GM21367 (cell line): Measurements from ENCODE around the gene ARHGAP15.

Source experiments
- ATAC-seq: cut with Tn5 transposase; IDR thresholded peaks from one replicate; pipeline ENCODE4 v1.9.1; 2021; ENCODE audit not compliant: unreplicated experiment

The ARHGAP15 gene

DNA sequence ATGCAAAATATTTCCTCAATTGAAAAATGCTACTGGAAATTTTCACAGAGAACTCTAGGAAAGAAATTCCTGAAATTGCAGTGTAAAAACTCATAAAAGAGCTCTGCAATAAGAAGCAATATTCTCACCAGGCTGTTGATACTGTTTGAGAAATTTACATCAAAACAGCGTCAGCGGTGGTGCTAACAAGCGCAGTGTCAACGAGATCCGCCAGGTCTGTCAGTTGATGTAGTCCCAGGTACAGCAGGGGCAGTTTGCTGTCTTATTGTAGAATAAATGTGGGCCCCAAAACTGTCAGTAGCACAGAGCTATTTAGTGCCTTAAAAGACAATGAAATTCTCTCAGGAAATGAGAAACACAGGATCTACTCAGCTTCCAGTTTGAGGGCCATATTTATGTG is 611.2 kb downstream of the ARHGAP15 start:
- no peak for ATAC-seq

DNA sequence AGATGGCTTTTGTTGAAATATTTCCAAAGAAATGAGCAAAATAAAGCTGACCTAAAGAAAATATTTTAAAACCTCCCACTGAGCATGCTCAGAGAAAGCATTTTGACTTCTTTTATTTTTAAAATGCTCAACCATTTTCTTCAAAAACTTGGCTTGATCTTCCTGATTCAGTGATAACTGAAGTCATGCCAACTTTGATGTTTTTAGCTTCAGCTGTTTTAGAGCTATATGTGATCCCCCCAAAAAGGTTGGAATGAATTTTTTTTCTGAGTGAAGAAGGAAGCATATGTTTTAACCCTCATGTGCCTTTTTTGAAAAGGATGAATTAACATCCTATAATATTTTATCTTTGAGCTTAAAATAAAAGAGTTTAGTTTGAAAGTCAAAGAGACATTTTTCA is 612.0 kb downstream of the ARHGAP15 start:
- ATAC-seq = no peak

DNA sequence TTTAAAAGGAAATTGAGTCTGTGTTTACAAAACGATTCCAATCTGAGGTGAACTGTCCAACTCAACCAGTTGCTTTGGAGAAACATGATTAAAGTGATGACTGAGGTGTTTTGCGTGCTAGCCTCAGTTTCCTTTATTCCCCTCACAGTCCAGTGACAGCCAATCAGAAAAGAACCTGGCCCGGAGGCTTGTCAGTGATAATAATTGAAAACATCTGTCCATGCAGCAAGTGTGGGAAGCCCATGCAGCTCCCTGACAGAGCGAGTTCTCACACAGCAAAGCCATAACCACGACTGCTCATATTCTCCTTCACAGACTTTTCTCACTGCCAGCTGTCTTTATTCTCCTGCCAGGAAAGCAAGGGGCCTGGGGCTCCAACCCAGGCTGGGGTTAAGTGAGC is 613.4 kb downstream of the ARHGAP15 start:
- no peak for ATAC-seq

DNA sequence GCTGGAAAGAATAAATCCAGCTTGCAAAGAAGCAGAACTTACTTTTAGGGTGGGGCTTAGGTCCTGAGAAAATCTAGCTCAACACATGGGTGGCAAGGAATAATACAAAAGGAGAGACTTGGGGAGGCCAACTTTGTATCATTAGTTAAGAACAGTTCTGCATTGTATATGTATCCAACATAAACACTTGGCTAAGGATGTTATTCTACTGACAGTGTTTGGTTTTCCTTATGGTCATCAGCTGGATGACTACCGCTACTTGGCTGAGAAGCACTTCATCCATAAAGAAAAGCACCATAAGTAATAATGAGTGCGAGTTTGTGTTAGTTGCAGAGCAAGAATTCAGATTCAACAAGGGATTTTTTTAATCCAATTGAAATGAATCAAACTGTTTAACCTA is 614.9 kb downstream of the ARHGAP15 start:
- no peak for ATAC-seq

DNA sequence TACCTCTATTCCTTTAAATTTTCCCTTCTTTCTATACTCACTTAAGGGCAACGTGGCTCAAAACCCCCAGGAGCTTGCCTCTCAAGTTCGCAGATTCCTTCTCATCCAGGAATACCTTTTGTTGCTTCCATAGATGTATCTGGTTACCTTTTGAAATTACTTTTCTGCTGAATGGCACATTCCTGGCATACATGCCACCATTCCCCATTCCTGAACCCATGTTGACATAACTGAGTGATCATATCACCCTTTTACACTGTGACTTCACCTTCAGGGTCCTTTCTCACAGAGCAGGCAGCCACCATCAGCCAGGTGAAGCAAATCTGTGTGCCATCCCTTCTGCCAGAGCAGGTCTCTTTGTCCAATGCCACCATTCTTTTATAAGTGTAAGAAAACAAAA is 615.8 kb downstream of the ARHGAP15 start:
- no peak for ATAC-seq

DNA sequence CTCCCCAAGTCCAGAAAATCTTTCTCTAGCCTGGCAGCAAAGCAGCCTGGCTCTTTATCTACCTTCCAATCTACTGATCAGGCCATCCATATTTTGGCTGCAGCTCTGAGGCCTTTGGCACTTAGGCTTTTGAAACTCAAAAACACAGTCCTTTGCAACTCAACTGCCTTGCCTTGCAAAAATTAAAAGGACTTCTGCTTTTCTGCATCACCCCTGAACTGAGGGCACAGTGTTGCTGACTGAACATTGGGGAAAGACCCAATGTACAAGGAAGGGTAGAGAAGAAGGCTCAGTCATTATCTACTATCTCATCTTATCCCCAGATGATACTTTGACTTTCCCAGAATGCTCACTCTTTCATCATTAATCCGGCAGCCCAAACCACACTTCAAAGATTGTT is 625.5 kb downstream of the ARHGAP15 start:
- ATAC-seq = no peak

DNA sequence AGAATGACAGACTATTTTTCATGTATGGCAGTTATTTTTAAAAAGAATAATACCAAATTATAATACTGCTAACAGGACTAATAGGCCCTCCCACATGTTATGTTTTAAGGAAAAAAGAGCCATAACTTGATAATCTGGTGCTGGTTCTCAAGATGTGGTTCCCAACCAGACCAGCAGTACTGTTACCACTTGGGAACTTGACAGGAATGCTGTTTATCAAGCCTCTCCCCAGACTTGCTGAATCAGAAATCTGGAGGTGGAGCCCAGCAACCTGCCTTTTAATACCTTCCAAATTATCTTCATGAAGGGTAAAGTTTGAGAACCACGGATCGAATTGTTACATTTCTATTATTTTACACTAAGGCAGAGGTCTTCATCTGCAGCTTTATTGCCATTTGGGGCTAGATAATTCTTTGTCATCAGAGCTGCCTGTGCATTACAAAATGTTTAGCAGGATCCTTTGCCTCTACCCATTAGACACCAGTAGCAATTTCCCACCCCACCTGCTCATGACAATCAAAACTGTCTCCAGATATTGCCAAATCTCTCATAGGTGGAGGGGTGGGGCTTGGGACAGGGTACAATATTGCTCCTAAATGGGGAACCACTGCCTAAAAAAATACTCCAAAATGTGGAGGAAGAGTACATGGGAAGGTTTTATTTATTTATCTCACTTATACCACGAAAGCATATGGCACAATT is 629.6 kb downstream of the ARHGAP15 start:
- ATAC-seq = no peak

DNA sequence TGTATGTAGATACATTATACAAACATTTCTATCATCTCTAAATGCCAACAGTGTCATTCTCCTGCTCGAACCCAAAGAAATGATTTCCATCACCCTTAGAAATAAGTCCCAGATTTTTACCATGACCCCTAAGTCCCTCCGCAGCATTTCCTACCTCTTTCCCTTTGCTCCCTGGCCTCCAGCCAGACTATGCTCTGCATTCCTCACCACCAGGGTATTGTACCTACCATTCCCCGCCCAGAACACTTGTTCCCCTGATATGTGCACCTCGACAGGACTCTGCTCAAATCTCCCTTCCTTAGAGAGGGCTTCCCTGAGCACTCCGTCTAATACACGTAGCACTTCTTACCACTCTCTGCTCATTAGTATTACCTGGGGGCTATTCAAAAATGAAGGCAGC is 630.2 kb downstream of the ARHGAP15 start:
- no peak for ATAC-seq

DNA sequence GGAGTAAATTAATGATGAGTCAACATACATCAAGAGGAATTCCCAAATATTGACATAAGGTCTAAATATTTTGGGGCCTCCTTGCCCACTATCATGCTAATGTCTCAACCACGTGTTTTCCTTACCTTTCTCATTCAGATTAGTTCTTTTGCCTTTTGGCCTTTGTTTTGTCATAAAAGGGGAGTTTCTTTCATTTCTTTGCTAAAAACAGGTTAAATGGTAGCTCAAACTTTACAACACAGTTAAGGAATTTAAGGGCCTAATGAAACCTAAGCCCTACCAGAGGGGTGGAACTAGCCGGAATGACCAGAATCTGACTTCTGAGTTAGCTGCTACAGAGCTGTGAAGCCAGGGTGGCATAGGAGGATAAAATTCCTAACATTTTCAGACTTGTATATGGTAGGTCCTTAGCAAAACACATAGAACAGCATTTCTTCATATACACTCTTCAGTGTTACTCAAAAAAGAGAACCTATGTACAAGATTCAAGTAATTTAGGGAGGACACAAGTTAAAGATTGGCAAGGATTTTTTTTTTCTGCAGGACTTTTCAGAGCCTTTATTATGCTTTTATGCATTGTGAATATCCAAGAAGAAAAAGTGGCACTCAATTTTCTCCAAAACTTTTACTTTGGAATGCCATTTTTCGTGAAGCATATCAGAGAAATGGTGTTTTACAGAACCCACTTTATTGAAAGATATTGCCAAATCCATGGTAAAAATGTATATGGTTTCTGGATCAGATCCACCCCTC is 633.1 kb downstream of the ARHGAP15 start:
- ATAC-seq = no peak

DNA sequence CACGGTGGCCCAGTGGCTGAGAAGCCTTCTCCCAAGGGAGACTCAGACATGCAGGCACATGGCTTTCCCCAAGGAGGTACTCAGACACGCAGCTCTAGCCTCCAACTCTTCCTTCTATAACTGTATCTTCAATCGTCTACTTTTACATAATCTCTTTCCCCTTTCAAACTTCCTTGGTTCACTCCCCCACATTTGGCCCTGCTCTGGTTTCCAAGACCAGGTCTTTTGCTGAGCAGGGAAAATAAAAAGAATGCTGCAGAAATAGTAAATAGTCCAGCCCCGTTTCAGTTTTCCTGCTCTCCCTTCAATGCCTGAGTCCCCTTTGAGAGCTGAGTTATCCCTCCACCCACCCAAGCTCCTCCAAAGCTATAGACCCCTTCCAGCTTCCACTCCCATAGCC is 635.0 kb downstream of the ARHGAP15 start:
- no peak for ATAC-seq

DNA sequence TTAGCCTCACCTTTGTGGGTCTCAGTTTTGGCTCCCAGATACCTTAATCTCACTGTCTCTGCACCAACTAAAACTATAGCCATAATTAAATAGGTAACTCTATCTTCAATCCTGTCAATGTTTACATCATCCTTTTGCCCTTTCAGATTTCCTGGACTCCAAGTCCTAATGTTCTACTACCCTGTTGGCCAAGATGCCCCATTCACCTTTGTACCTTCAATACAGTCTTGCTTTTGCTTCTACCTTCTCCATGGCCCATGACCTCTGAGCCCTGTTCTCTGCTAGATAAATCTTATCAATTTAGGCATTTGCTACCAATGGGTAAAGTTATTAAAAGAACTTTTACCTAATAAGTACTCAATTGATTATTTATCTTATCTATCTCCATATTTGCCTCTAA is 635.5 kb downstream of the ARHGAP15 start:
- no peak for ATAC-seq

DNA sequence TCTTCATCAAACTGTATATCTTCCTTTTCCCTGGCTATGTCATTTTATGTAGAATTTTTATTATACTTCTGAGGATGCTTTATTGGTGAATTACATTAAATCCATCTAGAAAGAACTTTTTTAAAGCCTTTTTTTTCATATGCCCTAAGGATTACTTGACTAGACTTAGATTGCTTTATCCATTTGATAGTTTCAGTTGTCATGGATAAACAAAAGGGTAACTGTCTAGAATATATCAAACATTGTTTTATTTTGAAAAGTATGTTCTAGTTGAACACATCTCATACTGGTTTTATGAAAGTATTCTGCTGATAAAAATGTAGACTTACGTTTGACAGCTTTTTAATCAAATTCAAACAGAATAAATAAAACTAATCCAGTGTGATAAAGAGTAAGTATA is 639.8 kb downstream of the ARHGAP15 start:
- no peak for ATAC-seq

DNA sequence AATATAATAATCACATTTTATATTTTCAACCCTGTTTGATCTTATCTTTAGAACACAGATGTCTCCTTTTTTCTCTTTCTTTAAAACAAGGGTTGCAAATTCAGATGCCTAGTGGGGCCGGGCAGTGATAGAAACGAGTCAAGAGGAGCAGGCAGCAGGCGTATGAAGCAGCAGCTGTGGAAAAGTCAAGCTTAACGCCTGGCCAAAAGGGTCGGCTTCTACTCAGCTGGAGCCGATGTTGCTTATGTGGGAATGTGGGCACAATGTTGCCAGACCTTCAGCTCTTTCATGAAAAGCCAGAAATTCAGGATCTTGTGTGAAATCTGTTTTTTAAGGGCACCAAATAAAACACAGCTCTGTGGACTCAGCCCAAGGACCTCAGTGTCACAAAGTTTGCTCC is 642.7 kb downstream of the ARHGAP15 start:
- no peak for ATAC-seq

DNA sequence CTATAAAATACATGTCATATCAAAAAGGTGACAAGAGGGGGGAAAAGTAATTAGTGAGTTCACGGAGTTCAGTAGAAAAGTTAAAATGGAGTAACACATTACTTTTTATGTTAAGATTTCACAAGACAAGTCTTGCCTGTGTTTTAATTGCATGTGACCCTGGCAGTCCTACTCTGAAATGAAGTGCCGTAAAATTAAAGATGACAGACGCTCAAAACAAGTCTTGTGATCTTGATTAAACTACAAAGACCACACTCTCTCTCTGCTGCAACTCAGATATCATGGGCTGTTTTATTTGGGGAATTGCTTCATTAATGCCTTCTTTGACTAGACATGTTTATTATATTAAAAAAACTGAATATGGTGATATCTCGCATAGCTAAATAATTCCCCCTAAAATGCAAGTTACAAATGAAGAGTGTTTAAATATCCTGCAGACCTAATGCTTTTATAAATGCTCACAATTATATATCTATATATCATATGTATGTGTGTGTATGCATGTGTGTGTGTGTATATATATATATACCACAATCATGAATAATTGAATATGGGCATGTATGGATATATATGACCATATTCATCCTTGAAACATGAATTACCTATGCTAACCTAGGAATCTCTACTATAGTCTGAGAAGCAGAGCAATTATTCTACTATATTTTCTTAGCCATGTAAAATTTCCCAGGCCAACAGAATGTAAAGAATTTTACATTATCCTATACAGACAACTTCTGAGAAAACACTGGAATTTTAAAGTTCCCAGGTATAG is 647.5 kb downstream of the ARHGAP15 start:
- ATAC-seq = no peak

DNA sequence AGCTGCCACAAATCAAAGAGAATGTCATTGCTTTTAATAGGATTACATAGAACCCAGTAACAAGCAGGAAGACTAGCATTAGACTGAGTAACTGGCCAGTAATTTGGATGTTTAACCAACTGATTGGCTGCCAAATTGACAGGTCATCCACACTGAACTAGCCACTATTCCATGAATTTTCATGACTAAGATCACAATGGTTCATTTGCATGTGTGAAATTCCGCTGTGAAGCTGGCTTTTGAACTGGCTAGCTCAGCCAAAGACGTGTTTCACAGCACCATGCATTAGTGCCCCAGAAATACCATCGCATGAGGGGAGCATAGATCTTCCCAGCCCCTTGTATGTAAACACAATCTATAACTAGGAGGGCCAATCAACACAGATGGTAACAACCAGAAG is 649.8 kb downstream of the ARHGAP15 start:
- ATAC-seq = no peak

DNA sequence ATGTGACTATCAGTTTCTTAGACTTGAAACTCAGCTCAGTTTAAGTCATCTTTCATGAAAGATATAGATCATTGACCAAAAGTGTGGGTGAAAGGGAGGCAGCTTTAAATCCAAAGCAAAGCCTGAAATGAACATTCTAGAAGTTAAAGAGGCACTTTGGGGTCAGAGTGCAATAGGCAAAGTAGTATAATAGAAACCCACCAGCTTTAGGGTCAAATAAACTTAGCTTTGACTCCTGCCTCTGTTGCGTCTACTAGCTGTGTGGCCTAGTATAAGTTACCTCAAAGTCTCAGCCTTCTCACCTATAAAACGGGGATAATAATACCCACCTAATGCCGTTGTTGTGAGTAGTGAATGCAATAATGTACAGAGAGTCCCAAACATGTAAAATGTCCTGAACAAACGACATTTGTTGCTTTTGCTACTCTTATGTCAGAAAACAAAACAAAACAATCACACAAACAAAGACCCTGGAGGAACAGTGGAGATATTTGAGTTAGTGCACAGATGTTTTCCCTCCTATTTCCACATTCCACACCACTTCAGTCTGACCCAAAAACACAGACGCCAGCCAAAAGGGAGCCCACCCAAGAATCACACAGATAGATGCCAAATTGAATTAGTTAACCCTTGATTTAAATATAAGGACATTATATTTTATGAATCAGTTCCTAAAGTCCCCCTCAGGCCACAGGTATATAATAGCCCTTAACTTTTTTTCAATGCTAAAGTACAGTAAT is 657.0 kb downstream of the ARHGAP15 start:
- ATAC-seq = no peak

DNA sequence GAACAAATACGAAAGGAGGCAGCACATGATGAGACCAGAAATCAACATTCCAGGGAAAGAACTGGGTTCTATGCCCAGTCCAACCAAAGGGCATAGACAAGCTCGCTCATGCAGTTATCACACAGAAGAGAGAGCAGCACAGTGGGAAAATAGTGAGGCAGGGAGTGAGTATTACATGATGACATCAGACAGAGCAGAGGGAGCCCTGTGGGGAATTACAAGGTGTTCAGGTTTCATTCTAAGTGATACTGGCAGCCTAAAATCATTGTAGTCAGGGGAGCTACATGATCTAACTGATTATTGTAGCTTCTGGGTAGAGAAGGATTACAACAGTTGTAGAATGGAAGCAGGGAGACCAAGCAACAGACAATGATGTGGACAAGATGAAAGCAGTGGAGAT is 658.5 kb downstream of the ARHGAP15 start:
- ATAC-seq = no peak

DNA sequence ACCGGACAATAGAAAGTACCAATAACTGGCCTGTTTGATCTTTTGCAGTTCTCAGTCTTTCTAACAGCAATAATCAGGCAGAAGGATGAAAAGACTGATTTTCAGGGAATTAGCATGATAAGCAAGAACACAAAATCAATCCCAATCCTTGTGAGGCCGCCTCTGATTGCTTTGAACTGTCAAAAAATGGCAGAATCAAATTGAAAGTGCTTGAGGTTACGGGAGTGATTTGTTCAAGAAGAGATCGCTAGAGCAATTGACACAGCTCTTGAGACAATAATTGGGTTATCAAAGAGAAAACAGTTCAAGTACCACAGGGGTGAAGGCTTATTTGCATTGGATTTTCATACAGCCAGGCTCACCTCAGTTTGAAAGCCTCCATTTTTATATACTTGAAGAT is 663.4 kb downstream of the ARHGAP15 start:
- no peak for ATAC-seq

DNA sequence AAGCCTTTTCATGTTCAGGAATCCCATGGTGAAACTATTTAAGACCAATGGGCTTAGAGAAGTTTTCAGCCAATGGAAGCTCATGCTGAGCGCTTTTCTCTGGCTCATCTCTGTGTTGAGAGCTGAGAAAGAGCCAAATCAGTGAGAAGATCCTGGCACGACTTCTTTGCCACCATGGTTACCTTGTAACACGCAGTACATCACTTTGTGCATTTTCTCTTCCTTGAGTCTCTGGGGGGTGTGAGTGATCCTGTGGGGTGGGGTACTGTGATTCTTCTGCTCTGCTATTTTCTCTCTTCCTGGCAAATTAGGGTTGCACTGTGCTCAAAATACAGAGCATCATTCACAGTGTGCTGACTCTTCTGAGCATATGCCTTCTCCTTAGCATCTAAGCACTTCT is 664.2 kb downstream of the ARHGAP15 start:
- ATAC-seq = no peak

DNA sequence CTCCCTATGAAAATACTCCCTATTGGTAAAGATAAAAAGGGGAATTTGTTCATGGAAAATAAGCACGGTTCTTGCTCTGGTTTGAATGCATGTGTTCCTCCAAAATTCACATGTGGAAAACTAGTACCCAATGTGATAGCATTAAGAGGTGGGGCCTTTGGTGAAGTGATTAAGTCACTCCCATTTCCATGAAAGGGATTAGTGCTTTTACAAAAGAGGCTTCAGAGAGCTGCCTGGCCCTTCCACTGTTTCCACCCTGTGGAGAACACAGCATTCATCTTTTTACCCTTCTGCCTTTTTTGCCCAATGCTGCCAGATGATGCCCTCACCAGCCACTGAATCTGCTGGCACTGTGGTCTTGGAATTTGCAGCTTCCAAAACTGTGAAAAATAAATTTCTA is 666.8 kb downstream of the ARHGAP15 start:
- no peak for ATAC-seq

DNA sequence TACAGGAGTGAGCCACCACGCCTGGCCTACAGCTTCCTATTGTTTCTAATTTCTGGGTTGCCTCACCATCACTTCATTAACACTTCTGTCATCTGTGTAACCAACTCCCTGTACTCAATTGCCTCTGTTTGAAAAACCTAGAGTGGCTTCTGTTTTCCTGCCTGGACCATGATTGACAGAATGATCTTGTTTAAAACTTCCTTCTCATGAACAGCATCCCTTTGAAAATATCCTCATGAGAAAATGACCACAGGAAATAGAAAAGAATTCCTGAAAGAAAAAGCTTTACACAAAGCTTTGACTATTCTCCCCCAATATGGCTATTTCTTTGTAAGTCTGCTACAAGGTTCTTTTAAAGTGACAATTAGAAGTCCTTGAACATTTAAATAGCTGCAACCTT is 672.3 kb downstream of the ARHGAP15 start:
- ATAC-seq = no peak
